Esophagus squamous epithelium (tissue), 5 donors: ENCODE measurements around the gene DAGLB. TPM values are rescaled to one million over a fixed set of nuclear protein-coding genes. Genes with fewer than 3 reads are reported as not detected.

ENCODE experiments used
- DNase-seq: peaks from one replicate; lab custom pipeline; 2025; lab: John Stamatoyannopoulos, UW
- H3K27ac ChIP-seq, 4 donors: fragments of 200-600 bp; sonication (generic); one replicate each; pipeline ENCODE4 v1.5.1; 2016 to 2019; ENCODE audit warnings: mild to moderate bottlenecking in 1 of 4
- H3K27me3 ChIP-seq, 4 donors: fragments of 200-600 bp; sonication (generic); 1 replicate in 3 of 4; 2 replicates in 1 of 4; pipeline versions ENCODE4 v1.5.1 to v1.6.0; 2017 to 2021; ENCODE audit warnings: antibody characterized with exemption in 1 of 4
- H3K36me3 ChIP-seq, 3 donors: fragments of 200-600 bp; sonication (generic); one replicate each; pipeline ENCODE4 v1.5.1; 2016 to 2019
- H3K4me1 ChIP-seq, 3 donors: fragments of 200-600 bp; sonication (generic); one replicate each; pipeline ENCODE4 v1.5.1; 2017 to 2019
- H3K4me3 ChIP-seq, 4 donors: fragments of 200-600 bp; sonication (generic); 1 replicate in 3 of 4; 2 replicates in 1 of 4; pipeline ENCODE4 v1.5.1; 2016 to 2019; ENCODE audit warnings: mild to moderate bottlenecking in 2 of 4, moderate library complexity in 1 of 4
- H3K9me3 ChIP-seq, 3 donors: fragments of 200-600 bp; sonication (generic); one replicate each; pipeline ENCODE4 v1.5.1; 2016 to 2019
- POLR2A ChIP-seq, 4 donors: fragments of 450-650 bp; IDR thresholded peaks; one replicate each; pipeline ENCODE4 v1.6.1; 2017; ENCODE audit warnings: antibody characterized with exemption in 4 of 4, mild to moderate bottlenecking in 4 of 4, moderate library complexity in 3 of 4
- WGBS, 2 donors: methylation state at CpG; one replicate each; pipeline ENCODE4 v1.1.5; 2018; 5-methylcytosine and 5-hydroxymethylcytosine counted together
- intact Hi-C: fragments of 100-400 bp; cut with DNase I; formaldehyde crosslinking; loops from one replicate; pipeline ENCODE4 v1.15.0; 2022
- total RNA-seq, 4 donors: library from RNA; depleted of rRNA; stranded (reverse); fragments of >200 nt; gene quantifications; one replicate each; pipeline ENCODE4 v1.1.0, GENCODE V29; 2016
- TF ChIP-seq, protein P1 (sequence below), 6 experiments: fragments of 450-650 bp in 4 of 6; fragments of 200-600 bp in 2 of 6; sonication (generic) in 2 of 6; IDR thresholded peaks; one replicate each; pipeline ENCODE4 v1.5.1; 2016 to 2019; ENCODE audit warnings: antibody characterized with exemption in 6 of 6, mild to moderate bottlenecking in 4 of 6, moderate library complexity in 4 of 6
- donor health status: DM: yes; HTN: yes; CAD: no.

Gene DAGLB
- total RNA-seq, 4 donors from 2014 or later, result 7.1 to 12.4 (median 10.6) TPM

DNA sequence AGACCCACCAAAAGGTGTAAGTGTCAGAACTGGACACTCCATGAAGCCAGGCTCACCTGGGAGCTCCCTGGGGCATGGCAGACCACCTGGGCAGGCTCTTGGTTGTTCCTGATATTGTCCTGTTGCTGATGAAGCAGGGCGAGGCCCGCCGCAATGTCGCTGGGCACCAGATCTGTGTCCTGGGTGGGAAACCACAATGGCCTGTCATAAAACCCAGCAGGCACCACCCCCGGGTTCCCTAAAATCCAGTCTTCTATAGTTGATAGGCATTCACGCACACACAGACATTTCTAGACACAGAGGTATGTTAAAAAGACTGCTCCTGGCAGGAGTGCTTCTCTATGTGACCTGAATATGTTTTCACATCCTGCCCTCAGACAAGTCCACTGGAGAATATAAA, 15.0 kb downstream of the DAGLB start:
- H3K27ac ChIP-seq, result peak overlapping the region in 2 of 4 donors; percentile 61 to 75

DNA sequence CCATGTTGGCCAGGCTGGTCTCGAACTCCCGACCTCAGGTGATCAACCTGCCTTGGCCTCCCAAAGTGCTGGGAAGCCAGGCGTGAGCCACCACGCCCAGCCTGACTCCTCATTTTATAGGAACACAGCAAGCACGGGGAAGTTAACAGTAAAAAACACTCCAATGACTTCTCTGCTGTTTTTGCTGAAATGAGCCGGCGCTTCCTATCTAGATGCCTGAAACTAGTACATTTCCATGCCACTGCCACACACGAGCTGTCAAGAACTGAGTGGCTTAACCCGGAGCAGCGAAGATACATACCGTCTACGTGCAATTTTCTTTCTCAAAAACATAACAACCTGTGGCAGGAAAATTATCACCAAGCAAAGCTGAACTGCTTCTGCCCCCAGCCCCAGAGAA, 16.8 kb downstream of the DAGLB start:
- Histone ChIP-seq H3K36me3 (peaks cover 0 to 94% (median 12%) of the 10 kb centered on the region in 3 donors), H3K4me3 (no peak overlapping the region), H3K9me3 (no peaks in the 10 kb centered on the region), H3K4me1 (peaks cover 2 to 31% (median 7%) of the 10 kb centered on the region in 3 donors), H3K27ac (no peak overlapping the region), H3K27me3 (no peaks in the 10 kb centered on the region)
- intact Hi-C loops, result no loop called here
- 94 to 100% methylated on average over 5 to 11 of the region's 12 CpGs for WGBS, 2 donors
- no peak for DNase-seq
- no peak for TF ChIP-seq POLR2A (IDR thresholded peaks at IDR 0.05)
- TF ChIP-seq, protein P1, sequence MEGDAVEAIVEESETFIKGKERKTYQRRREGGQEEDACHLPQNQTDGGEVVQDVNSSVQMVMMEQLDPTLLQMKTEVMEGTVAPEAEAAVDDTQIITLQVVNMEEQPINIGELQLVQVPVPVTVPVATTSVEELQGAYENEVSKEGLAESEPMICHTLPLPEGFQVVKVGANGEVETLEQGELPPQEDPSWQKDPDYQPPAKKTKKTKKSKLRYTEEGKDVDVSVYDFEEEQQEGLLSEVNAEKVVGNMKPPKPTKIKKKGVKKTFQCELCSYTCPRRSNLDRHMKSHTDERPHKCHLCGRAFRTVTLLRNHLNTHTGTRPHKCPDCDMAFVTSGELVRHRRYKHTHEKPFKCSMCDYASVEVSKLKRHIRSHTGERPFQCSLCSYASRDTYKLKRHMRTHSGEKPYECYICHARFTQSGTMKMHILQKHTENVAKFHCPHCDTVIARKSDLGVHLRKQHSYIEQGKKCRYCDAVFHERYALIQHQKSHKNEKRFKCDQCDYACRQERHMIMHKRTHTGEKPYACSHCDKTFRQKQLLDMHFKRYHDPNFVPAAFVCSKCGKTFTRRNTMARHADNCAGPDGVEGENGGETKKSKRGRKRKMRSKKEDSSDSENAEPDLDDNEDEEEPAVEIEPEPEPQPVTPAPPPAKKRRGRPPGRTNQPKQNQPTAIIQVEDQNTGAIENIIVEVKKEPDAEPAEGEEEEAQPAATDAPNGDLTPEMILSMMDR (IDR thresholded peaks at IDR 0.05), result no peak

More for the DNA sequence above, 15.0 kb downstream of the DAGLB start:
- Histone ChIP-seq H3K36me3 (peaks cover 0 to 76% (median 12%) of the 10 kb centered on the region in 3 donors), H3K27me3 (no peaks in the 10 kb centered on the region), H3K4me3 (no peak overlapping the region), H3K9me3 (no peaks in the 10 kb centered on the region), H3K4me1 (peaks cover 7 to 43% (median 7%) of the 10 kb centered on the region in 3 donors)
- no peak for DNase-seq
- intact Hi-C loops, result no loop called here
- 76 to 96% methylated on average over 5 to 6 of the region's 6 CpGs for WGBS, 2 donors
- no peak for TF ChIP-seq POLR2A (IDR thresholded peaks at IDR 0.05)
- TF ChIP-seq, protein P1 (IDR thresholded peaks at IDR 0.05), result no peak

DNA sequence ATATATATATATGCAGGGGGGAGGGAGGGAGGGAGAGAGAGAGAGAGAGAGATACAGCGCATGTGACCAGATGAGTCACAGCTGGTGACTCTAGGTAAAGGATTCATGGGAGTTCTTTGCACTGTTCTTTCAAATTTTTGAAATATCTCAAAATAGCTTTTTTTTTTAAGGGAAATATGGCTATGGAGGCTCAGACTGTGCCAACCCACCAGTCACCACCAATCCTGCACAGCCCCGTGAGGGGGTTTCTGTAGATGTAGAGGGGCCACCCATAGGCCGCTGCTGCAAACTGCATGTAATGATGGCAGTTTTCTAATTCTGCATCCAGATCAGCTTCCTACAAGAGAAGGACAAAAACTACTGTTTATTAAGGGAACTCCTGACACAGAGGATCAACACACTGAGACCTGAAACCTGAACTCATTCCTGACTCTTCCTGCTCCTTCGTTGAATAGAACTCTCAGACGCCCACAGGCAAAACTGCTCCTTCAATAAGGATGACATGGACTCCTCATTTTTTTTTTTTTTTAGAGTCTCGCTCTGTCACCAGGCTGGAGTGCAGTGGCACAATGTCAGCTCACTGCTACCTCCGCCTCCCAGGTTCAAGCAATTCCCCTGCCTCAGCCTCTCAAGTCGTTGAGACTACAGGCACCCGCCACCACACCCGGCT, 17.3 kb downstream of the DAGLB start:
- Histone ChIP-seq H3K4me3 (no peak overlapping the region), H3K9me3 (no peaks in the 10 kb centered on the region), H3K27ac (peak overlapping the region in 1 of 4 donors; percentile 33), H3K27me3 (no peaks in the 10 kb centered on the region), H3K36me3 (peaks cover 0 to 100% (median 18%) of the 10 kb centered on the region in 3 donors), H3K4me1 (peaks cover 0 to 27% (median 3%) of the 10 kb centered on the region in 3 donors)
- DNase-seq, result no peak
- no peak for TF ChIP-seq POLR2A (IDR thresholded peaks at IDR 0.05)
- TF ChIP-seq, protein P1 (IDR thresholded peaks at IDR 0.05), result peak in 1 of 6 experiments; percentile 6
- 83 to 85% methylated on average over 7 to 10 of the region's 10 CpGs for WGBS, 2 donors
- intact Hi-C loops, result no loop called here

DNA sequence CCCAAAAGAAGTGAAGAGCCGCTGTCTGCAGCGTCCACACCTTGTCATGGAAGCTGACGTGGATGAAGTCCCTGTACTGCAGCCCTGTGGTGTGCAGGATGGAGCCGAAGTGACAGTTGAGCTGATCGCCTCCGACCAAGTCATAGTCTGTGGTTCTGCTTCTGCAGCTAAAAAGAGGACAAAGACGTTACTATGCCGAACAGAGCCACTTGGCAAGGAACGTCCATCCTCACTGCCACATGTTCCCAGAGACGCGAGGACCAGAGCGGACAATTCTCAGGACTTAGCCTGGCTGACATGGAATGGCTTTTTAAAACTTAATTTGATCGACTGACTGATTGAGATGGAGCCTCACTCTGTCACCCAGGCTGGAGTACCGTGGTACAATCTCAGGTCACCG, 21.8 kb downstream of the DAGLB start:
- H3K4me1 ChIP-seq, result peaks cover 10 to 27% (median 11%) of the 10 kb centered on the region in 3 donors
- peaks cover 3 to 96% (median 21%) of the 10 kb centered on the region in 3 donors for H3K36me3 ChIP-seq
- H3K27ac ChIP-seq, result no peak overlapping the region
- no peaks in the 10 kb centered on the region for H3K27me3 ChIP-seq
- no peak overlapping the region for H3K4me3 ChIP-seq
- H3K9me3 ChIP-seq, result no peaks in the 10 kb centered on the region
- no peak for DNase-seq
- 84 to 86% methylated on average over 9 to 14 of the region's 15 CpGs for WGBS, 2 donors
- intact Hi-C loops, result no loop called here
- TF ChIP-seq POLR2A (IDR thresholded peaks at IDR 0.05), result no peak
- TF ChIP-seq, protein P1 (IDR thresholded peaks at IDR 0.05), result no peak

DNA sequence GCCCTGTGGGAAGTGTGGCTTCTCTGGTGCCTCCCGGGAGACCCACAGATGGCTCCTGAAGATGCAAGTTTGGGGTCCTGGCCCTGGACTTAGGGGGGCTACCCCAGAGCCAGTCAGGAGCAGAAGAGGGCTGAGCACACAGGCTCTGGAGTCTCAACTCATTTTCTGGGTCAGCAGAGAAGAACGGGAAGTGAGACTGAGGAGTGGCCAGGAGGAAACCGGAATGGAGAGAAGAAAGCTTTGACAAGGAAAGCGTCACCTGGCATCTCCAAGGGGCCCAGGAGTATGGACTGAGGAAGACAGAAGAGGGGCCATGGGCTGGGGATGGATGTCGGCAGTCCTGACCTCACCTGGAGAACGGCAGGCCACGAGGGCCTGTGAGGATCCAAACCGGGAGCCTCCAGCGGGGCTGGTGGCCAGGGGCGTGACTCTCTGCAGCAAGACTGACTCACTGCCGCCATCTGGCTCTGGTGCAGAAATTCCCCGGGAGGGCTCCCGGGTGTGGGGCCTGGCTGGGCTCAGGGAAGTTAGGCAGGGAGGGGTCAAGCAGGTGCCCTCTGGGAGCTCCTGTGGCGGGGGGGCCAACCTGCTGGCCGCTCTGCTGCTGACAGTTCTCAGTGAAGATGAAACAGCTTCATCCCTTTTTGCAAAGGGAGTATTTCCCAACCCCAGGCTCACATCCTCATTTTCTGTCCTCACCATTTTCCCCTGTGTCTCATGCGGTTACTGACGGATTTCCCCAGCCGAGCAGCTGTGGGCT, 23.6 kb downstream of the DAGLB start:
- Histone ChIP-seq H3K9me3 (no peaks in the 10 kb centered on the region), H3K4me1 (peaks cover 10 to 22% (median 11%) of the 10 kb centered on the region in 3 donors), H3K27me3 (no peaks in the 10 kb centered on the region), H3K4me3 (peak overlapping the region in 1 of 4 donors; percentile 28), H3K27ac (peak overlapping the region; percentile 49 to 77 (median 61)), H3K36me3 (peaks cover 3 to 96% (median 21%) of the 10 kb centered on the region in 3 donors)
- no peak for DNase-seq
- 33 to 79% methylated on average over 7 to 18 of the region's 18 CpGs for WGBS, 2 donors
- no peak for TF ChIP-seq POLR2A (IDR thresholded peaks at IDR 0.05)
- TF ChIP-seq, protein P1 (IDR thresholded peaks at IDR 0.05), result peak in 5 of 6 experiments; percentile 5 to 44 (median 36)
- intact Hi-C loops, result no loop called here
